SK-N-SH treated with all-trans-retinoic acid at 6 μM for 48 hours (cell line): ENCODE results near the gene ACP4.

ENCODE experiments used
- ATAC-seq: fragments of 200-7000 bp; cut with Tn5 transposase; 3 replicates; pipeline ENCODE4 v1.9.1; 2020; ENCODE audit warnings: mild to moderate bottlenecking, moderate library complexity
- BACH2 ChIP-seq: fragments of 250-450 bp; sonication (Bioruptor Pico); IDR thresholded peaks from 2 replicates; pipeline ENCODE4 v1.9.0; 2021; ENCODE audit warnings: mild to moderate bottlenecking, borderline replicate concordance
- CREB5 ChIP-seq: fragments of 250-450 bp; sonication (Bioruptor Pico); IDR thresholded peaks from 2 replicates; pipeline ENCODE4 v1.5.1; 2020; ENCODE audit warnings: low read depth, mild to moderate bottlenecking, moderate library complexity
- CSDC2 ChIP-seq: fragments of 250-450 bp; sonication (Bioruptor Pico); IDR thresholded peaks from 2 replicates; pipeline ENCODE4 v1.5.0; 2020; ENCODE audit warnings: mild to moderate bottlenecking, moderate library complexity
- CSRNP3 ChIP-seq: fragments of 250-450 bp; sonication (Bioruptor Pico); IDR thresholded peaks from 2 replicates; pipeline ENCODE4 v1.5.1; 2021; ENCODE audit warnings: mild to moderate bottlenecking, moderate library complexity
- ESRRG ChIP-seq: fragments of 250-450 bp; sonication (Bioruptor Pico); IDR thresholded peaks from 2 replicates; pipeline ENCODE4 v1.6.1; 2021; ENCODE audit warnings: mild to moderate bottlenecking
- GLIS3 ChIP-seq: fragments of 250-450 bp; sonication (Bioruptor Pico); IDR thresholded peaks from 2 replicates; pipeline ENCODE4 v1.5.0; 2020; ENCODE audit warnings: mild to moderate bottlenecking, moderate library complexity
- ISL1 ChIP-seq: fragments of 250-450 bp; sonication (Bioruptor Pico); IDR thresholded peaks from 2 replicates; pipeline ENCODE4 v2.1.2; 2022; ENCODE audit warnings: mild to moderate bottlenecking, moderate library complexity
- OSR1 ChIP-seq: fragments of 250-450 bp; sonication (Bioruptor Pico); IDR thresholded peaks from 2 replicates; pipeline ENCODE4 v1.8.0; 2022; ENCODE audit warnings: moderate library complexity, mild to moderate bottlenecking, inconsistent platforms
- PATZ1 ChIP-seq: fragments of 250-450 bp; sonication (Bioruptor Pico); IDR thresholded peaks from 2 replicates; pipeline ENCODE4 v1.8.0; 2020; ENCODE audit warnings: mild to moderate bottlenecking, moderate library complexity, borderline replicate concordance
- POU6F1 ChIP-seq: fragments of 250-450 bp; sonication (Bioruptor Pico); IDR thresholded peaks from 2 replicates; pipeline ENCODE4 v1.8.0; 2021; ENCODE audit warnings: low read depth, mild to moderate bottlenecking, moderate library complexity, borderline replicate concordance
- PPARA ChIP-seq: fragments of 250-450 bp; sonication (Bioruptor Pico); IDR thresholded peaks from 2 replicates; pipeline ENCODE4 v1.5.0; 2020; ENCODE audit warnings: mild to moderate bottlenecking, borderline replicate concordance
- RARB ChIP-seq: fragments of 250-450 bp; sonication (Bioruptor Pico); IDR thresholded peaks from 2 replicates; pipeline ENCODE4 v1.8.0; 2021; ENCODE audit warnings: mild to moderate bottlenecking, moderate library complexity
- SNAI2 ChIP-seq: fragments of 250-450 bp; sonication (Bioruptor Pico); IDR thresholded peaks from 2 replicates; pipeline ENCODE4 v1.5.0; 2020; ENCODE audit warnings: mild to moderate bottlenecking, moderate library complexity
- TOX ChIP-seq: fragments of 250-450 bp; sonication (Bioruptor Pico); IDR thresholded peaks from 2 replicates; pipeline ENCODE4 v1.8.0; 2021; ENCODE audit warnings: mild to moderate bottlenecking, moderate library complexity, borderline replicate concordance
- TSHZ2 ChIP-seq: fragments of 250-450 bp; sonication (Bioruptor Pico); IDR thresholded peaks from 2 replicates; pipeline ENCODE4 v1.5.0; 2020; ENCODE audit warnings: mild to moderate bottlenecking, moderate library complexity
- ZC3H10 ChIP-seq: fragments of 250-450 bp; sonication (Bioruptor Pico); IDR thresholded peaks from 2 replicates; pipeline ENCODE4 v1.5.1; 2021; ENCODE audit warnings: mild to moderate bottlenecking, moderate library complexity
- ZFP3 ChIP-seq: fragments of 250-450 bp; sonication (Bioruptor Pico); IDR thresholded peaks from 2 replicates; pipeline ENCODE4 v1.5.0; 2020; ENCODE audit warnings: mild to moderate bottlenecking, moderate library complexity
- ZFP30 ChIP-seq: fragments of 450-650 bp; formaldehyde crosslinking; IDR thresholded peaks from 2 replicates; pipeline ENCODE4 v1.5.0; 2022; ENCODE audit warnings: mild to moderate bottlenecking, moderate library complexity
- ZNF565 ChIP-seq: fragments of 450-650 bp; formaldehyde crosslinking; conservative IDR thresholded peaks from 2 replicates; pipeline ENCODE4 v1.5.0; 2020; ENCODE audit warnings: low read depth, mild to moderate bottlenecking, moderate library complexity
- ZNF70 ChIP-seq: fragments of 450-650 bp; formaldehyde crosslinking; IDR thresholded peaks from 2 replicates; pipeline ENCODE4 v1.5.0; 2020; ENCODE audit warnings: mild to moderate bottlenecking, moderate library complexity

The ACP4 gene

GRCh38 chr19:50791594-50792271 is 1.5 kb downstream of the ACP4 start:
- no peak for TF ChIP-seq ZC3H10 (CRISPR knock-in tag)
- no peak for TF ChIP-seq ZFP30 (CRISPR knock-in tag)
- TF ChIP-seq ZFP3 (CRISPR knock-in tag): no peak
- TF ChIP-seq CSDC2 (CRISPR knock-in tag): no peak
- TF ChIP-seq PATZ1: no peak
- no peak for TF ChIP-seq ESRRG
- no peak for TF ChIP-seq ZNF565
- TF ChIP-seq RARB (CRISPR knock-in tag): no peak
- TF ChIP-seq CSRNP3: no peak
- TF ChIP-seq ZNF70: no peak
- peak; percentile 9 for ATAC-seq

GRCh38 chr19:50792272-50793250 is 2.3 kb downstream of the ACP4 start:
- TF ChIP-seq ZFP30 (CRISPR knock-in tag) (no peak), SNAI2 (no peak), RARB (CRISPR knock-in tag) (no peak), ZNF70 (no peak), GLIS3 (CRISPR knock-in tag) (no peak), OSR1 (CRISPR knock-in tag) (no peak), CREB5 (CRISPR knock-in tag) (no peak), ZFP3 (CRISPR knock-in tag) (no peak), ISL1 (no peak), TSHZ2 (CRISPR knock-in tag) (no peak), BACH2 (CRISPR knock-in tag) (no peak), ESRRG (no peak), PPARA (CRISPR knock-in tag) (no peak), TOX (no peak), ZC3H10 (CRISPR knock-in tag) (no peak), ZNF565 (no peak), POU6F1 (CRISPR knock-in tag) (no peak)
- ATAC-seq: no peak; the same call in 2 of the 3 replicates

- peak; percentile 2 for ATAC-seq
- no peak for TF ChIP-seq ZFP3 (CRISPR knock-in tag)
- TF ChIP-seq CREB5 (CRISPR knock-in tag): no peak
Observed at GRCh38 chr19:50793558-50794065, 3.4 kb downstream of the ACP4 start.
